ENCODE measurements around the gene MT1HL1.
"Not testable (repeated sequence)": the region's sequence is repeated elsewhere in the genome, so short reads cannot be mapped to it uniquely, and the experiment has no call there.

The MT1HL1 gene

GRCh38 chr1:237018896-237019295, 14.7 kb upstream of the MT1HL1 start:
- in situ Hi-C loops (cut with MboI; ENCODE audit: low sequenced_read_pairs): no loop called here

DNA sequence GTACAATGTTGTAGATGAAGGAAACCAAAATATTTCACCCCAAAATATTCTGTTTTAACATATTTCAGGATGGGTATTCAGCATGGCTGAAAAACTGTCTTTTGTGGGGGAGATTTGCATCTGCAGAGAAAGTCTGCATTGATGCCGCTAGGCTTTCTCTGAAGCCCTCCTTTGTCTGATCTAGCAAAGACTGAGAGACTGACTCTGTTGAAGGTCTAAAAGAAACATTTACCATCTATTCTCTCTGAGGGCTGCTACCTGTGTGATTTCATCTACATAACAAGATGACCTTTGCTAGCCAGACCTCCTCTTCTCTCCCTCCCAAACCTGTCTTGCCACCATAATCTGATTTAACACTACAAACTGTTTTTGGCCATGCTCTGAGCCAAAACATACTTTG, 12.4 kb upstream of the MT1HL1 start:
- in situ Hi-C loops (cut with MboI; ENCODE audit: low sequenced_read_pairs): no loop called here

DNA sequence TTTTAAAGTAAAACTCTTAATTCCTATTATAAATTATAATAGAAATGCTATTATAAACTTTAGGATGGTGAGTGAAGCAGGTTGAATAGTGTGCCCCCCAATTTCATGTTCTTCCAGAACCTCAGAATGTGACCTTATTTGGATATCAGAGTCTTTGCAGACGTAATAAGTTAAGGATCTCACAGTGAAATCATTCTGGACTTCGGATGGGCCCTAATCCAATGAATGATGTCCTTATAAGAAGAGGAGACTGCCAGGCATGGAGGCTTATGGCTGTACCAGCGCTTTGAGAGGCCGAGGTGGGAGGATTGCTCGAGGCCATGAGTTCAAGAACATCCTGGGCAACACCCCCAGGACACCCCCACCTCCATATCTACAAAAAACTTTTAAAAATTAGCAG, 9.4 kb upstream of the MT1HL1 start:
- in situ Hi-C loops (cut with MboI; ENCODE audit: low sequenced_read_pairs): no loop called here

DNA sequence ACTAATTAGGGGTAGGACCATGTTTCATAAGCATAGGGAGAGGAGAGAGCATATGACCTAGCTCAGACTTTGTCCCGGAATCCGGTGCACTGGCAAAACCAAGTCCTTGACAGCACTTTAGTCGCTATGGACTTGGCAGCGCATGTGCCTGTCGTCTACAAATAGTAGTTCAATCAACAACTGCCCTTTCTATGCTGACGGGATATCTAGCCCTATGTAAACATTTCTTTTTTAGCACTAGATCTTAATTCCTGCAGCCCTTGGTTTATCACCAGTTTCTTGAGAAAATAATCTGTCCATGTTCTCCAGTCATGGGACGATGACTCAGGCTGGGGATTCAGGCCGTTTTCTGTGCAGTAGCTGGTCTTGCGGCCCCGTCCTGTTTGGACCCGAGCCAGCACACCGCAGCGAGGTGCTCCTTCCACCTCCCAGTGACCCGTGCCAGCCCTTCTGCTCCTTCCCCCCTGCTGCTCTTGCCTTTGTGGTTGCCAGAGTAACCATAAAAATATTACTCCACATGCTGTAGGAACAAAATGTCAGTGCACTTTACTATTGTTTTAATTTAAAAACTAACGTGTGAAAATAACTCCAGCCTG, 8.6 kb upstream of the MT1HL1 start:
- in situ Hi-C loops (cut with MboI; ENCODE audit: low sequenced_read_pairs): no loop called here

DNA sequence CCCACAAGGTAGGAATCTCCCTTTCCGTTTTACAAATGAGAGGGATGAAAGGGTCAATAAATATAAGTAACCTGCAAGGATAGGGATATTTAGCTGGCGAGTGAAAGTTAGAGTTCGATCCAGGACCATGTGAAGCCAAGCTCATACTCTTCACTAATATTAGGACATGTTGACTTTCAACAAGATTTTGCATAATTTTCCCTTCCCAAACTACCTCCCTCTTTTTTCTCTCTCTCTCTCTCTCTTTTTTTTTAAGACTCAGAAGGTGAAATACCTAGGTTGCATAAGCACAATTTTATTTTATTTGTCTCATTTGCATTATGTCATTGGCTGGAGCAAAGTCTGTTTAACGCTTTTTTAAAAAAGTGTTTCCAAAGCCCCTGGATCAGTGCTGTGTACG, 8.1 kb upstream of the MT1HL1 start:
- in situ Hi-C loops (cut with MboI; ENCODE audit: low sequenced_read_pairs): no loop called here

DNA sequence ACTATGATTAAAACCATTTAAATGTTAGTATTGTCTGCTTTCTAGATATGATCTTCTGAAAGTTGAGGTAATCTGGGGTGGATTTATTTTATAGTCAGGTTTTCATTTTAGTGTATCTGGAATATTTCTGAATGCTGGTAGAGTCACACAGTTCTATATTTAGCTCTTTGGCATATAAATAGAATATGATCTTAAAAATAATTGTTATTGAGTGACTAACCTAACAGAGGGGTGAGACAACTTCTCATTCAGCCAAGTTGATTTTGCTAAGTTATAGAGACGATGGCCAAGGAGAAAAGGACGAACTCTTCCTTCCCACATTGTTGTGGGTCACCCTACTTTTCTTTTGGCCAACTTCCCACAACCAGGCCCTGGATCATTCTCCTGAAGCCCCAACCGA, 7.2 kb upstream of the MT1HL1 start:
- in situ Hi-C loops (cut with MboI; ENCODE audit: low sequenced_read_pairs): no loop called here

- in situ Hi-C loops (cut with MboI; ENCODE audit: low sequenced_read_pairs): no loop called here
Observed at GRCh38 chr1:237009611-237010010, 5.4 kb upstream of the MT1HL1 start.

- in situ Hi-C loops (cut with MboI; ENCODE audit: low sequenced_read_pairs): no loop called here
Observed at GRCh38 chr1:237007147-237007881, 3.1 kb upstream of the MT1HL1 start.

DNA sequence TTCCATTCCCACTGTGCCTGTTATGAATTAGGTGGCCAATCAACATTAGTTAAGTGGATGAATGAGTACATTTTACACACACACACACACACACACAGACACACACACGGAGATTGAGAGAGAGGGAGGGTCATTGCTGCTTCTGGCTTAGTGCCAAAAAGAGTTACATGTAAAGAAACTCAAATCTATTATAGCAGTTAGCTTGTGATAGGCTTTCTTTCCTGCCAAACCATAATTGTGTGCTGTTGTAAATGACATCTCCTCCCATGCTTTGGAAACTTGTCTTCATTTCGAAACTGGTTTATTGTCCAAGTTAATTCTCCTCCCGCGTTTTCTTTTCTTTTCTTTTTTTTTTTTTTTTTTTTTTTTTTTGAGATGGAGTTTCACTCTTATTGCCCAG, 1.4 kb upstream of the MT1HL1 start:
- in situ Hi-C loops (cut with MboI; ENCODE audit: low sequenced_read_pairs): no loop called here

- in situ Hi-C loops (cut with MboI; ENCODE audit: low sequenced_read_pairs): no loop called here
Observed at GRCh38 chr1:237003516-237003915, 725 bp downstream of the MT1HL1 start.

DNA sequence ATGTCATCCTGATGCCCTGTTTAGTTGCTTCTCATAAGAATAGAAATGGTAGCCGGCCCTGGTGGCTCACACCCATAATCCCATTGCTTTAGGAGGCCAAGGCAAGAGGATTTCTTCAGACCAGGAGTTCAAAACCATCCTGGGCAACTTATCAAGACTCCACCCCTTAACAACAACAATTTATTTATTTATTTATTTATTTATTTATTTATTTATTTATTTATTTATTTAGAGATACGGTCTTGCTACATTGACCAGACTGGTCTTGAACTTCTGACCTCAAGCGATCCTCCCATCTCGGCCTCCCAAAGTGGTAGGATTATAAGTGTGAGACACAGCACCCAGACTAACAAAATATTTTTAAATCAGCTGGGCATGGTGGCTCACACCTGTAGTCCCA, 4.0 kb downstream of the MT1HL1 start:
- in situ Hi-C loops (cut with MboI; ENCODE audit: low sequenced_read_pairs): no loop called here

DNA sequence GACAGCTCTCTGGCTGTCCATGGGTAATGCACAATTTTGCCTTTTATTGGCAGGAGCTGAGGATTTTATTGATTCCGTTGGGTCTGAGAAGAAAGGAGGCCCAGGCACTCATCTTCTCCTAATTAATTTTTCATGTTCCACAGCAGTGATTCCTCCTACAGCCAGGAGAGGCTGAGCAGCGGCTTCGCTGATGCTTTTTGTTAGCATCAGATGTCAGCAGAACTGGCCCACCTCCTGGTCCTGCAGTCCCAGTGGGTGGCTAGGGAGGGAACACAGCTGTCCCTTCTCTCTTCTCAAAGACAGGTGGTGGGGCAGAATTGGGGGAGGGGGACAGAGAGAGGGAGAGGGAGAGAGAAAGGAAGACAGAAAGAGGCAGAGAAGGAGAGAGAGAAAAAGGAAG, 5.7 kb downstream of the MT1HL1 start:
- in situ Hi-C loops (cut with MboI; ENCODE audit: low sequenced_read_pairs): no loop called here

DNA sequence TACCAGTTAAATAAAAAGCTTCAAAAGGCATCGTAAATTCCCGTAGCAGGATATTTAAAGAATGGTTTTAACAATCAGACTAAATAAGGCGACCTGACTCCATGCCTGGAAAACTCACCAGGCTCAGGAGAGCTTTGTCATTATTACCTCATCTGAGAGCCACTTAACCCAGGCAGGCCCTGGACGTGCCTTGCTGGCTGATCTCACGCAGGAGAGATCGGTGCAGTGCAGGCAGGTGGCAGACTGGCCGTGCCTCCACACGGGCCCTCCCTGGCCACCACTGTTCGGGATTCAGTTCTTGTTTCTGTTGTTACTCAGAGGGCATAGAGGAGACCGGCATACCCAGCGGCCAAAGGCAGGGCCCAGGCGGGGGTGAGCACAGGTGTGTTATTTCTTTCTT, 6.4 kb downstream of the MT1HL1 start:
- in situ Hi-C loops (cut with MboI; ENCODE audit: low sequenced_read_pairs): no loop called here

GRCh38 chr1:236997361-236997760, 6.9 kb downstream of the MT1HL1 start:
- in situ Hi-C loops (cut with MboI; ENCODE audit: low sequenced_read_pairs): no loop called here

- in situ Hi-C loops (cut with MboI; ENCODE audit: low sequenced_read_pairs): no loop called here
Observed at GRCh38 chr1:236994450-236994849, 9.8 kb downstream of the MT1HL1 start.

GRCh38 chr1:236992449-236992848, 11.8 kb downstream of the MT1HL1 start:
- in situ Hi-C loops (cut with MboI; ENCODE audit: low sequenced_read_pairs): no loop called here

GRCh38 chr1:236990052-236990445, 14.2 kb downstream of the MT1HL1 start:
- in situ Hi-C loops (cut with MboI; ENCODE audit: low sequenced_read_pairs): no loop called here

DNA sequence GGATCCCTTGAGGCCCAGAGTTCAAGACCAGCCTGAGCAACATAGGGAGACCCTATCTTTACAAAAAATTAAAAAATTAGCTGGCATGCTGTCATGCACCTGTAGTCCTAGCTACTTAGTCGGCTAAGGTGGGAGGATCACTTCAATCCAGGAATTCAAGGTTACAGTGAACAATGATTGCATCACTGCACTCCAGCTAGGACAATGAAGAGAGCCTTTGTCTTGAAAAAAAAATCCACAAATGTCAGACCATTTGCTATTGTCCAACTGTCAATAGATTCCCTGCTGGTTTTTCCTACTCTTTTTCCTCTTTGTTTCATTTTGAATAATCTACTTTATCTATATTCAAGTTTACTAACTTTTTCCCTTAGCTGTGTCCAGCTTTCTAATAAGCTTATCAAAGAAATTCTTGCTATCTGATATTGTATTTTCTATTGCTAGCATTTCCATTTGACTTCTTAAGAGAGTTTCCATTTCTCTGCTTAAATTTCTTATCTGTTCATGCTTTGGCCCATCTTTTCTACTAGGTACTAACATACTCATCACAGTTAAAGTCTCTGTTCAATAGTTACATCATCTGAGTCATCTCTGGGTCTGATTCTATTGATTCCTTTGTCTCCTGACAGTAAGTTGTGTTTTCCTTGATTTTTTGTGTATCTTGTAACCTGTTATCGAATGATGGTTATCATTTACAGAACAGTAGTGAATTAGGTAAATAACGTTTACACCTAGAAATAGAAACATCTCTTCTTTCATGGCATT, 14.8 kb downstream of the MT1HL1 start:
- in situ Hi-C loops (cut with MboI; ENCODE audit: low sequenced_read_pairs): no loop called here

- in situ Hi-C loops (cut with MboI; ENCODE audit: low sequenced_read_pairs): no loop called here
Observed at GRCh38 chr1:236983818-236984217, 20.4 kb downstream of the MT1HL1 start.

- in situ Hi-C loops (cut with MboI; ENCODE audit: low sequenced_read_pairs): no loop called here
Observed at GRCh38 chr1:236982380-236982779, 21.9 kb downstream of the MT1HL1 start.

DNA sequence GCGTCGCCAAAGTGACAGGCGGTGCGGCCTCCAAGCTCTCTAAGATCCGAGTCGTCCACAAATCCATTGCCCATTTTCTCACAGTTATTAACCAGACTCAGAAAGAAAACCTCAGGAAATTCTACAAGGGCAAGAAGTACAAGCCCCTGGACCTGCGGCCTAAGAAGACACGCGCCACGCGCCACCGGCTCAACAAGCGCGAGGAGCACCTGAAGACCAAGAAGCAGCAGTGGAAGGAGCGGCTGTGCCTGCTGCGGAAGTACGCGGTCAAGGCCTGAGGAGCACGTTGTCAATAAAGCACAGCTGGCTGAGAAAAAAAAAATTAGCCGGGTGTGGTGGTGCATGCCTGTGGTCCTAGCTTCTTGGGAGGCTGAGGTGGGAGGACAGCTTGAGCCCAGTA, 22.8 kb downstream of the MT1HL1 start:
- in situ Hi-C loops (cut with MboI; ENCODE audit: low sequenced_read_pairs): not testable (repeated sequence)

DNA sequence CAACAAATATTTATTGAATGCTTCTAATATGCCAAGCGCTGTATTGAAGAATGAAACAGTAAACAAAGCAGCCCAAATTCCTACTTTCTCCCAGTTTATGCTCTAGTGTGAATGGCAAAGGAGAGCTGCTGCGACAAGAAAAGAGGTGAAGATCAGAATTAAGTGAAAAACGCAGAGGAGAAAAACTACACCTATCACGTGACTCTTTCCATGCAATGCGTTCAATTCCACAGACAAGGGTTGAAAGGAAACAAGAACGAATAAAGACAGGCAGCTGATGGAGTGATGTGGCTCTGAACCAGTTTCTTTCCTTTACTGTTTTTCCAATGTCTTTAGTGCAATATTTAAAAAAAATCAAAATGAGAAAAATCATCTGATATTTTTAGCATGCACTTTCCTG, 23.6 kb downstream of the MT1HL1 start:
- in situ Hi-C loops (cut with MboI; ENCODE audit: low sequenced_read_pairs): no loop called here

Measured in HL-60/S4 treated with phorbol 12-myristate 13-acetate at 8.2 ng/mL for 4 days and 3 days (cell line).